SIG-M5 (cell line): ENCODE data around the gene KANTR.
A peak's percentile ranks its signal among the peaks of the same experiment; 100 is the strongest.

Source experiments
- DNase-seq: peaks from one replicate; lab custom pipeline; 2025; lab: John Stamatoyannopoulos, UW

The KANTR gene, protein sequence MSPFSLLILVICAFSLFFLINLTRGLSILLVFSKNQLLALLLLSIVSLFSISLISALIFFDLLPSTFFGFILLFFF

DNA sequence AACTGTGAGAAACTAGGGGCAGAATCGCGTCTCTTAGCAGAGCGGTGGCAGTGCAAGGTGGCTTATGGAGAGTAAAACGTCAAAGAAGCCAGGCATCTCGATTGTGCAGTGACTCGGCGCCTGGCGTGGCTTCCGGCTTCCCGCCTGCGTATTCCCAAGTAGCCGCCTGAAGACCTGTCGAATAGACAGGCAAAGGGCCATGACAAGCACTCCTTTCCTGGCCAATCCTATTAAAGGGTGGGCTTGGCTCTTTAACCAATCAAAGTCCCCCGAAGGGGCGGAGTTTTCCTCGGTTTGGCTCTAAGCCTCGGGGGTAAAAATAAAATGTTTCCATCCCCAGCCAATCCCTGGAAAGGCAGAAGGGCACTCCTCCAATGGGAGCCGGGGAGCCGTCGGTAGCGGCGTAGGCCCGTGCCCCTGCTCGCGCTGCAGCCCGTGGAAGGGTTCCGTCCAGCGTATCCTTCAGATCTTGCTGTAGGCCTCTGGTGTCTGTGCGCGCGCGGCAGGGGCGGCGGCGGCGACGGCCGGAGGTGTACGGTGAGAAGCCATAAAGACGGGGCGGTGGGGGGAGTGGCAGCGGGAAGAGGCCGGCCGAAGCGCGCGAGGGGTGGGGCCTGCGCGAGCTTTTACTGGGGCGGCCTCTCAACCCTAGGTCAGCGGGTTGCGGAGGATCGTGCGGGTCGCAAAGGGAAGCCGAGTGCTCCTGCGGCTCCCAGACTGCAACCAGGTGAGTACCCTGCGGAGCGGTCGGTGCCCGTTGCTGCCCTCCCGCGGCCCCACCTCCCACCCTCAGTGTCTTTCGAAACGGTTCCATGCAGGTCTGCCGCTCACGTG, at the start of gene KANTR:
TSS of gene KANTR (plus strand) at position 395 of the 834 bp plus-strand sequence. CDS start 30,131 bp downstream, outside the sequence.
- peak; percentile 78 for DNase-seq

DNA sequence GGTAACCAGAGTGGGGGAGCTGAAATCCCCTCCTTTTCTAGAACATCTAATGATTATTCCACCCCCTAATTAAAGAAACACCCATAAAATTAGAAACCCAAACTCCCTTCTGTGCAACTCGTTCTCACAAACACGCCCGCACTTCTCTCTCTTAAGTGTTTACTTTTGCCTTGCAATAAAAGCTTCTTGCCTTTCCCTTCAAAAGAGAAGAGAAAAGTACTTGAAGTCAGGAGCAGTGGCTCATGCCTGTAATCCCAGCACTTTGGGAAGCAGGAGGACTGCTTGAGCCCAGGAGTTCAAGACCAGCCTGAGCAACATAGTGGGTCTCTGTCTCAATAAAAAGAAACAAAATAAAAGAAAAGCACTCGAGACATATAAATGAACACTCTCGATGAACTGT, 48.9 kb upstream of the KANTR start:
- no peak for DNase-seq

DNA sequence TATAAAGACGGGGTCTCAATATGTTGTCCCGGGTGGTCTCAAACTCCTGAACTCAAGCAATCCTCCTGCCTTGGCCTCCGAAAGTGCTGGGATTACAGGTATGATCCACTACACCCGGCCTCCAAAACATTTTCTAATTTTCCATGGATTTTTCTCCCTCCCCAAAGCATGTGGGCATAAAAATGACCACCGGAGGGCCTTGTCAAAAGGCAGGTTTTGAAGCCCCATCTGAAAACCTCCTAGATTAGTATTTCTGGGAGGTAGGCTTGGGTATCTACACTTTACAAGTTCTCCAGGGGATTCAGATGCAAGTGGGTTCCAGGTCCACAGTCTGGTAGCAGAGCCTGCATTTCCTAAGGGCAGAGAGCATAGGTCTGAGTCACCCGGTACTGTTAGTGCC, 46.7 kb upstream of the KANTR start:
- DNase-seq, result no peak

- no peak for DNase-seq
Observed at GRCh38 chrX:53048169-53049126, 45.5 kb upstream of the KANTR start, which contains the start of gene GPR173. Gene GPR173 (plus strand): TSS chrX:53048789. CDS start chrX:53076622, 27,833 bp downstream.

GRCh38 chrX:53049127-53049517, 44.8 kb upstream of the KANTR start:
- DNase-seq, result no peak

DNA sequence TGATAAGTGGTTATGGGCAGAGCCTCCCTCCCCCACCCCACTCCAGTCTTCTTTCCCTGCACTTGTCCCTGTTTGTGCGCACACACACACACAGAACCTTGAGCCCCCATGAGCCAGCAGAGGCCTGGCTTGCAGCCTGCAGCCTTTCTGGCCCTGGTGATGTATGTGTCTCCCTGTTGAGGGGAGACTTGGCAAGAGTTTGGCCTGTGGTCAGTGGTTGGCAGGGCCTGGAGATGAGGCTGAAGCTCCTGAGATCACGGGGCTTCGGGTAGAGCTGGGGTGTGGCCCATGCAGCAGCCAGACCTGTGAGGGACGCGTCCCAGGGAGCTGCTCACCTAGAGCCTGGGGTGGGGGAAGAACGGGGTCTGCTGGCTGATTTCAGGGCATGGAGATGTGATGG, 43.1 kb upstream of the KANTR start:
- no peak for DNase-seq

DNA sequence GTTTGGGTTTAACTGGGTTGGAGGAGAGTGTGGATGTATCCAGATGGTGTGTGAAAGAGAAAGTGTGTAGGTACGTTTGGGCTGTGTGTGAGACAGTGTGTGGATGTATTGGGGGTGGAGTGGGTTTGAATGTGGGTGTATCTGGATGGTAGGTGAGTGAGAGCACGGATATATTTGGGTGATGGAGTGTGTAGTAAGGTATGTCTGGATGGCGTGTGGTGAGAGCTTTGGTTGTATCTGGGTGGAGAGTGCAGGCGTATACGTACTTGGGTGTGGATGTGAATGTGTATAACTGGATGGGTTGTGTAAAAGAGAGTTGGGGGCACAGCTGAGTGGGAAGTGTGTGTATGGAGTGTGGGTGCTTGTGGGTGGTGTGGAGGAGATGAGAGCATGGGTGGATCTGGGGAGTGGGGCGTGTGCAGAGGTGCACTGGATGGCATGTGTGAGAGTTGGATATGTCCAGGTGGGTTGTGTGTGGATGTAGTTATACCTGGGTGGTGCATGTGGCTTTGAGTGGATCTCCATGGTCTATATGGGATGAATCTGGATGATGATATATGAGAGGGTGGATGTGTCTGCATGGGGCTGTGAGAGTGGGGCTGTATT, 38.6 kb upstream of the KANTR start:
- DNase-seq, result no peak

- no peak for DNase-seq
Observed at GRCh38 chrX:53056292-53056691, 37.6 kb upstream of the KANTR start.

DNA sequence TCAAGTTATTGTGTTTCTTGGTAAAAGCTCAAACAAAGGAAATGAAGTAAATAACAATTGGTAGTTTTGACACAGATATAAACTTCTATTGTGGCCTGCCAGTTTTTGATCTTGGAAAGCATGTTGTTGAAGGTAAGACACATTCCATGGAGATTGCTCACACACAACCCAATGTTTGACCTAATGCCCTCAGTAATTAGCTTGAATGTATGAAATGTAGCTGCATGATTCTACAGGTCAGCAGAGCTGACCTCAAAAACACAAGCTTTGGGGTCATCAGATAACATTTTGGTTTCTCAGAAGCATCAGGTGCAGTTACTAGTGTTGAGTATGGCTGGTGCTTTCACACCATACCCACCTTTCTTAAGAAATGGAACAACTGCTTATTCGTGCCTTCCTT, 28.8 kb upstream of the KANTR start:
- no peak for DNase-seq

DNA sequence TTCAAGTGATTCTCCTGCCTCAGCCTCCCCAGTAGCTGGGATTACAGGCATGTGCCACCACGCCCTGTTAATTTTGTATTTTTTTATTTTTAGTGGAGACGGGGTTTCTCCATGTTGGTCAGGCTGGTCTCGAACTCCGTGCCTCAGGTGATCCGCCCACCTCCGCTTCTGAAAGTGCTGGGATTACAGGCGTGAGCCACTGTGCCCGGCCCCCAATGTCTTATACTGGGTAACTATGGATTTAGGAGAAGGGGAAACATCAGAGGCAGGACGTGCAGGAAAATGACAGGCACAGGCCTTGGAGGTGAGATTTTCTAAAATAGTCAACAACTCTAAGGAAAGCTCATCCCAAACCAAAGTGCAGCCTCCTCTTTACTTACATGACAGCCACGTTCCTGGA, 22.9 kb upstream of the KANTR start:
- DNase-seq, result no peak

- DNase-seq, result no peak
Observed at GRCh38 chrX:53071604-53072417, 22.1 kb upstream of the KANTR start.

- no peak for DNase-seq
Observed at GRCh38 chrX:53072418-53073114, 21.4 kb upstream of the KANTR start.

GRCh38 chrX:53073115-53073586, 20.8 kb upstream of the KANTR start:
- DNase-seq, result no peak

GRCh38 chrX:53075011-53075410, 18.9 kb upstream of the KANTR start:
- no peak for DNase-seq

DNA sequence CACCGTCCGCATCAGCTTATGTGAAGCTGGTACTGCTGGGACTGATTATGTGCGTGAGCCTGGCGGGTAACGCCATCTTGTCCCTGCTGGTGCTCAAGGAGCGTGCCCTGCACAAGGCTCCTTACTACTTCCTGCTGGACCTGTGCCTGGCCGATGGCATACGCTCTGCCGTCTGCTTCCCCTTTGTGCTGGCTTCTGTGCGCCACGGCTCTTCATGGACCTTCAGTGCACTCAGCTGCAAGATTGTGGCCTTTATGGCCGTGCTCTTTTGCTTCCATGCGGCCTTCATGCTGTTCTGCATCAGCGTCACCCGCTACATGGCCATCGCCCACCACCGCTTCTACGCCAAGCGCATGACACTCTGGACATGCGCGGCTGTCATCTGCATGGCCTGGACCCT, 17.3 kb upstream of the KANTR start:
- no peak for DNase-seq

DNA sequence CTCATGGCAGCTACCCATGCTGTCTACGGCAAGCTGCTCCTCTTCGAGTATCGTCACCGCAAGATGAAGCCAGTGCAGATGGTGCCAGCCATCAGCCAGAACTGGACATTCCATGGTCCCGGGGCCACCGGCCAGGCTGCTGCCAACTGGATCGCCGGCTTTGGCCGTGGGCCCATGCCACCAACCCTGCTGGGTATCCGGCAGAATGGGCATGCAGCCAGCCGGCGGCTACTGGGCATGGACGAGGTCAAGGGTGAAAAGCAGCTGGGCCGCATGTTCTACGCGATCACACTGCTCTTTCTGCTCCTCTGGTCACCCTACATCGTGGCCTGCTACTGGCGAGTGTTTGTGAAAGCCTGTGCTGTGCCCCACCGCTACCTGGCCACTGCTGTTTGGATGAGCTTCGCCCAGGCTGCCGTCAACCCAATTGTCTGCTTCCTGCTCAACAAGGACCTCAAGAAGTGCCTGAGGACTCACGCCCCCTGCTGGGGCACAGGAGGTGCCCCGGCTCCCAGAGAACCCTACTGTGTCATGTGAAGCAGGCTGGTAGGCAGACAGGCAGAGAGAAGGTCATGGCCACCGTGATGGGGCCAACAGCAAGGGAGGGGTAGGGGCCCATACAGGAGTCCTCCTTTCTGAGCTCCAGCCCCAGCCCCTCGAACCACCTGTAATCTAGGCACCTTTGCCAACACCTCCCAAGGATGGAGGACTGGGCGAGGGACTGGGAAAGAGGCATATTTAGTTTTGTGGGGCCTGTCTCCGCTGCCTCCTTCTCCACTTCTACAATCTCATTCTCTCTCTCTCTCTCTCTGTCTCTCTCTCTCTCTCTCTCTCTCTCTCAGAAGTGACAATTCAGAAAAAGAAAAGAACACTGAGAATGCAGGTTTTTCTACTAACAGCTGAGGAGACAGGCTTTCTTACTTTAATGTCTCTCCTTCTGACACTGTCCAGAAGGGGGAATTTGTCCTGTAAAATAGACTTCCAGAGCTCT, 16.4 kb upstream of the KANTR start:
- DNase-seq, result no peak

GRCh38 chrX:53078943-53079342, 15.0 kb upstream of the KANTR start:
- no peak for DNase-seq

DNA sequence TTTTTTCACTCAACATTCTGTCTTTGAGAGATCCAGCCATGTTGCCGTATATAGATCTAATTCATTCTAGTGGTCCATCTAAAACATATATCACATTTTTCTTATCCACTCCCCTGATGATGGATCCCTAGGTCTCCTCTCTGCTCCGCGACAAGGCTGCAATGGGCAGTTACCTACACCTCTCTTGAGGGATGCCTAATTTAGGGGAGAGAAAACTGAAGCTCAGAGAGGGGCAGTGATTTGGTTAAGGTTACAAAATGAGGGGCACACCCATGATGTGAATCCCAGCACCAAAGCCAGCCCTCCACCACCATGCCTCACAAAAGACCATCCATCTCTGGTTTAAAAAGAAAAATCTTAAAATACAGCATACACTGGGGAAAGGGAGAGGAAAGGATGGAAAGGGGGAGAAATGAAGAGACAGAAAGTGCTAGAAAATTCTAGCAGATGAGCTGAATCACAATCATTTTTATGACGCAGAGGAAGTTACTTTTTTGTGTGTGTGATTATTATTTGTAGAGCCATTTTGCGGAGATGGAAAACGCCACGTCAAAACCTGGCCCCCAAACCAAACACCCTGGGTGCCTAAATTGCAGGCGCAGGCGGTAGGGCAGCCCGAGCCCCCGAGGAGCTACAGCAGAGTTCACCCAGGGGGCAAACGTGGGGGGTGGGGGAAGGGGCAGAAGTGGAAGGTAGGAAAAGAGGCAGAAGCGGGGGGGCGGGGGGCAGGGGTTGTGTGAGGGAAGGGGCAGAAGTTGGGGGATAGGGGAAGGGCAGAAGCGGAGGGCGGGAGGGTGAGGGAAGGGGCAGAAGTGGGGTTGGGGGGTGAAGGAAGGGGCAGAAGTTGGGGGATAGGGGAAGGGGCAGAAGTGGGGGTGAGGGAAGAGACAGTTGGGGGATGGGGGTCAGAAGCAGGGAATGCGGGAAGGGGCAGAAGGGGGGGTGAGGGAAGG, 13.0 kb upstream of the KANTR start:
- DNase-seq, result no peak
